ENCODE results near the gene AMY1A.
"Not testable (repeated sequence)": the region's sequence is repeated elsewhere in the genome, so short reads cannot be mapped to it uniquely, and the experiment has no call there.

DNA sequence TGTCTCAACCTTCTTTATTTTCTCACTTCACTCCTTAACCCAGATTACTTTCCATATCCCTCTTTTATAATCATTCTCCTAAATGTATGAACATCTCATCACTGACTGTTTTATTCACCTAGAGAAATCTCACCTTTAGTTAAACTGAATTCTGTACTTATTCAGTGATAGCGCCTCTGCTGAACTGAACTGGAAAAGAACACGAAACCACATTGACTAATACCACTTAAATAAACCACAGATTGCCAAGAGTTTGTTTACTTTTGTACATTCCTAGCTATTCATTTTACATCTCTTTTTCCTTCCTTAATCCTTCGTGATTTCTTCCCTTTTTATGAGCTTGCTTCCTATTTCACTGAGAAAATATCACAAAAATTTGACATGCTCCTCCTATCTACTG, 52.1 kb downstream of the AMY1A start:
- TF ChIP-seq, protein P1, sequence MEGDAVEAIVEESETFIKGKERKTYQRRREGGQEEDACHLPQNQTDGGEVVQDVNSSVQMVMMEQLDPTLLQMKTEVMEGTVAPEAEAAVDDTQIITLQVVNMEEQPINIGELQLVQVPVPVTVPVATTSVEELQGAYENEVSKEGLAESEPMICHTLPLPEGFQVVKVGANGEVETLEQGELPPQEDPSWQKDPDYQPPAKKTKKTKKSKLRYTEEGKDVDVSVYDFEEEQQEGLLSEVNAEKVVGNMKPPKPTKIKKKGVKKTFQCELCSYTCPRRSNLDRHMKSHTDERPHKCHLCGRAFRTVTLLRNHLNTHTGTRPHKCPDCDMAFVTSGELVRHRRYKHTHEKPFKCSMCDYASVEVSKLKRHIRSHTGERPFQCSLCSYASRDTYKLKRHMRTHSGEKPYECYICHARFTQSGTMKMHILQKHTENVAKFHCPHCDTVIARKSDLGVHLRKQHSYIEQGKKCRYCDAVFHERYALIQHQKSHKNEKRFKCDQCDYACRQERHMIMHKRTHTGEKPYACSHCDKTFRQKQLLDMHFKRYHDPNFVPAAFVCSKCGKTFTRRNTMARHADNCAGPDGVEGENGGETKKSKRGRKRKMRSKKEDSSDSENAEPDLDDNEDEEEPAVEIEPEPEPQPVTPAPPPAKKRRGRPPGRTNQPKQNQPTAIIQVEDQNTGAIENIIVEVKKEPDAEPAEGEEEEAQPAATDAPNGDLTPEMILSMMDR (IDR thresholded peaks at IDR 0.05) = not testable (repeated sequence)
- TF ChIP-seq, protein P2, sequence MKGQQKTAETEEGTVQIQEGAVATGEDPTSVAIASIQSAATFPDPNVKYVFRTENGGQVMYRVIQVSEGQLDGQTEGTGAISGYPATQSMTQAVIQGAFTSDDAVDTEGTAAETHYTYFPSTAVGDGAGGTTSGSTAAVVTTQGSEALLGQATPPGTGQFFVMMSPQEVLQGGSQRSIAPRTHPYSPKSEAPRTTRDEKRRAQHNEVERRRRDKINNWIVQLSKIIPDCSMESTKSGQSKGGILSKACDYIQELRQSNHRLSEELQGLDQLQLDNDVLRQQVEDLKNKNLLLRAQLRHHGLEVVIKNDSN (CRISPR knock-in tag; IDR thresholded peaks at IDR 0.05) = not testable (repeated sequence)
- not testable (repeated sequence) for TF ChIP-seq CREM (CRISPR knock-in tag; IDR thresholded peaks at IDR 0.05); JUN (CRISPR knock-in tag; IDR thresholded peaks at IDR 0.05); ZBTB21 (CRISPR knock-in tag; IDR thresholded peaks at IDR 0.05; ENCODE audit: borderline replicate concordance); IRF2 (CRISPR knock-in tag; IDR thresholded peaks at IDR 0.05; ENCODE audit: borderline replicate concordance, low read depth); NR1H2 (CRISPR knock-in tag; IDR thresholded peaks at IDR 0.05); ELF4 (CRISPR knock-in tag; IDR thresholded peaks at IDR 0.05; ENCODE audit: low read depth); PRRX2 (CRISPR knock-in tag; IDR thresholded peaks at IDR 0.05); CREB1 (CRISPR knock-in tag; IDR thresholded peaks at IDR 0.05)
- TF ChIP-seq, protein P3, sequence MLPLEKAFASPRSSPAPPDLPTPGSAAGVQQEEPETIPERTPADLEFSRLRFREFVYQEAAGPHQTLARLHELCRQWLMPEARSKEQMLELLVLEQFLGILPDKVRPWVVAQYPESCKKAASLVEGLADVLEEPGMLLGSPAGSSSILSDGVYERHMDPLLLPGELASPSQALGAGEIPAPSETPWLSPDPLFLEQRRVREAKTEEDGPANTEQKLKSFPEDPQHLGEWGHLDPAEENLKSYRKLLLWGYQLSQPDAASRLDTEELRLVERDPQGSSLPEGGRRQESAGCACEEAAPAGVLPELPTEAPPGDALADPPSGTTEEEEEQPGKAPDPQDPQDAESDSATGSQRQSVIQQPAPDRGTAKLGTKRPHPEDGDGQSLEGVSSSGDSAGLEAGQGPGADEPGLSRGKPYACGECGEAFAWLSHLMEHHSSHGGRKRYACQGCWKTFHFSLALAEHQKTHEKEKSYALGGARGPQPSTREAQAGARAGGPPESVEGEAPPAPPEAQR (CRISPR knock-in tag; IDR thresholded peaks at IDR 0.05) = not testable (repeated sequence)
- TF ChIP-seq, protein P4, sequence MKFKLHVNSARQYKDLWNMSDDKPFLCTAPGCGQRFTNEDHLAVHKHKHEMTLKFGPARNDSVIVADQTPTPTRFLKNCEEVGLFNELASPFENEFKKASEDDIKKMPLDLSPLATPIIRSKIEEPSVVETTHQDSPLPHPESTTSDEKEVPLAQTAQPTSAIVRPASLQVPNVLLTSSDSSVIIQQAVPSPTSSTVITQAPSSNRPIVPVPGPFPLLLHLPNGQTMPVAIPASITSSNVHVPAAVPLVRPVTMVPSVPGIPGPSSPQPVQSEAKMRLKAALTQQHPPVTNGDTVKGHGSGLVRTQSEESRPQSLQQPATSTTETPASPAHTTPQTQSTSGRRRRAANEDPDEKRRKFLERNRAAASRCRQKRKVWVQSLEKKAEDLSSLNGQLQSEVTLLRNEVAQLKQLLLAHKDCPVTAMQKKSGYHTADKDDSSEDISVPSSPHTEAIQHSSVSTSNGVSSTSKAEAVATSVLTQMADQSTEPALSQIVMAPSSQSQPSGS (CRISPR knock-in tag; IDR thresholded peaks at IDR 0.05; ENCODE audit: borderline replicate concordance, low read depth) = not testable (repeated sequence)
- TF ChIP-seq, protein P5, sequence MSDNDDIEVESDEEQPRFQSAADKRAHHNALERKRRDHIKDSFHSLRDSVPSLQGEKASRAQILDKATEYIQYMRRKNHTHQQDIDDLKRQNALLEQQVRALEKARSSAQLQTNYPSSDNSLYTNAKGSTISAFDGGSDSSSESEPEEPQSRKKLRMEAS (CRISPR knock-in tag; IDR thresholded peaks at IDR 0.05) = not testable (repeated sequence)
- TF ChIP-seq, protein P6, sequence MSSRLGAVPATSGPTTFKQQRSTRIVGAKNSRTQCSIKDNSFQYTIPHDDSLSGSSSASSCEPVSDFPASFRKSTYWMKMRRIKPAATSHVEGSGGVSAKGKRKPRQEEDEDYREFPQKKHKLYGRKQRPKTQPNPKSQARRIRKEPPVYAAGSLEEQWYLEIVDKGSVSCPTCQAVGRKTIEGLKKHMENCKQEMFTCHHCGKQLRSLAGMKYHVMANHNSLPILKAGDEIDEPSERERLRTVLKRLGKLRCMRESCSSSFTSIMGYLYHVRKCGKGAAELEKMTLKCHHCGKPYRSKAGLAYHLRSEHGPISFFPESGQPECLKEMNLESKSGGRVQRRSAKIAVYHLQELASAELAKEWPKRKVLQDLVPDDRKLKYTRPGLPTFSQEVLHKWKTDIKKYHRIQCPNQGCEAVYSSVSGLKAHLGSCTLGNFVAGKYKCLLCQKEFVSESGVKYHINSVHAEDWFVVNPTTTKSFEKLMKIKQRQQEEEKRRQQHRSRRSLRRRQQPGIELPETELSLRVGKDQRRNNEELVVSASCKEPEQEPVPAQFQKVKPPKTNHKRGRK (CRISPR knock-in tag; IDR thresholded peaks at IDR 0.05; ENCODE audit: borderline replicate concordance) = not testable (repeated sequence)

Measured in WTC11 (cell line).